OCI-LY3 (cell line): ENCODE results near the gene DDX49.

Source experiments
- EZH2phosphoT487 ChIP-seq: fragments of 200-600 bp; shearing (Covaris generic); IDR thresholded peaks from 2 replicates; pipeline ENCODE4 v1.6.1; 2018; ENCODE audit warnings: antibody characterized with exemption, mixed run types, low read depth
- TF ChIP-seq, protein P1 (sequence below): fragments of 200-600, 300-600 bp; sonication (generic); IDR thresholded peaks from 2 replicates; pipeline ENCODE4 v1.5.1; 2014; ENCODE audit warnings: antibody characterized with exemption, low read length, low read depth

DNA sequence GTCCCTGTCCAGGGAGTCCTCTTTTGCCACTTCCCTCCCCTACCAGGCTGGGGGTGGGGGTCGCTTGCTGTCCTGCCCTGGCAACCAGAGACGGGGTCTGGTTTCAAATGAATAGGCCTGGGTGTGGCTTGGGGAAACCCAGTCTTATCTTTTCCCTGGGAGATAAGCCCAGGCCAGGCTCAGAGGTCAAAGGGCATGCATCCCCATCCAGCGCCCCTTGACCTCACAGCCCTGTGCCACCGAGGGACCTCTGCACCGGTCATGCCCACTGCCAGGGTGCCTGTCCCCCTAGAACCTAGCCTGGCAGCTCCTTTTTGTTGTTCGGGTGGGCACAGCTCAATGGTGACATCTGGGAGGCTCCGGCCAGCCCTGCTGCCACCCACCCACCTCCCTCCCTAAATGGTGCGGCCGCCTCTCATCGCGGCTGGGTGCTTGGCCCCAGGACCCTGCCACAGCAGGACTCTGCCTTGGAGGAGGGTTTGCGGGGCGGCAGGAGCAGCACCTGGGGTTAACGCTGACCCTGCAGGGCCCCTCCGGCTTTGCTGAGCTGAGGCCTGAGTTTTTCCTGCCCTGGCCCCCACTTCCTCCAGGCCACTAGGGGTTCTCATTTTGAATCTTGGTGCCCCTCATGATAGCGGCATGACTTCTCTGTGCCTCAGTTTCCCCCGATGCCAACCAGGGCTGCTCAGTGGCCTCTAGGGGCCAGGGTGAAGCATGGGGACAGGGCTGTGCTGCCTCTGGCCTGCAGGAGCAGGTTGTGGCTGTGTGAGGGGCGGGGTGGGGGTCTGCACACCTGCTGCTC is 20.7 kb upstream of the DDX49 start:
- TF ChIP-seq, protein P1, sequence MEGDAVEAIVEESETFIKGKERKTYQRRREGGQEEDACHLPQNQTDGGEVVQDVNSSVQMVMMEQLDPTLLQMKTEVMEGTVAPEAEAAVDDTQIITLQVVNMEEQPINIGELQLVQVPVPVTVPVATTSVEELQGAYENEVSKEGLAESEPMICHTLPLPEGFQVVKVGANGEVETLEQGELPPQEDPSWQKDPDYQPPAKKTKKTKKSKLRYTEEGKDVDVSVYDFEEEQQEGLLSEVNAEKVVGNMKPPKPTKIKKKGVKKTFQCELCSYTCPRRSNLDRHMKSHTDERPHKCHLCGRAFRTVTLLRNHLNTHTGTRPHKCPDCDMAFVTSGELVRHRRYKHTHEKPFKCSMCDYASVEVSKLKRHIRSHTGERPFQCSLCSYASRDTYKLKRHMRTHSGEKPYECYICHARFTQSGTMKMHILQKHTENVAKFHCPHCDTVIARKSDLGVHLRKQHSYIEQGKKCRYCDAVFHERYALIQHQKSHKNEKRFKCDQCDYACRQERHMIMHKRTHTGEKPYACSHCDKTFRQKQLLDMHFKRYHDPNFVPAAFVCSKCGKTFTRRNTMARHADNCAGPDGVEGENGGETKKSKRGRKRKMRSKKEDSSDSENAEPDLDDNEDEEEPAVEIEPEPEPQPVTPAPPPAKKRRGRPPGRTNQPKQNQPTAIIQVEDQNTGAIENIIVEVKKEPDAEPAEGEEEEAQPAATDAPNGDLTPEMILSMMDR, result no peak
- no peak for TF ChIP-seq EZH2phosphoT487
